ENCODE results near the gene MAGI1.
"Not testable (repeated sequence)": the region's sequence is repeated elsewhere in the genome, so short reads cannot be mapped to it uniquely, and the experiment has no call there.

Gene MAGI1

GRCh38 chr3:66039590-66039887 is 821 bp upstream of the MAGI1 start:
- no peak for DNase-seq (ENCODE audit: low read depth in 3 of 3)

- DNase-seq (ENCODE audit: low read depth in 3 of 3), result no peak
These were observed 363 bp downstream of the MAGI1 start for GRCh38 chr3:66038384-66038725.

- DNase-seq (ENCODE audit: low read depth in 3 of 3), result no peak
These were observed 740 bp downstream of the MAGI1 start for GRCh38 chr3:66037986-66038369.

- DNase-seq (ENCODE audit: low read depth in 3 of 3), result no peak
These were observed 1.3 kb downstream of the MAGI1 start for GRCh38 chr3:66037330-66037985.

GRCh38 chr3:66036586-66037148 is 2.1 kb downstream of the MAGI1 start:
- no peak for DNase-seq (ENCODE audit: low read depth in 3 of 3)

- no peak for DNase-seq (ENCODE audit: low read depth in 3 of 3)
These were observed 2.8 kb downstream of the MAGI1 start for GRCh38 chr3:66035763-66036477.

- DNase-seq (ENCODE audit: low read depth in 3 of 3), result no peak
These were observed 5.2 kb downstream of the MAGI1 start for GRCh38 chr3:66033241-66034138.

- no peak for DNase-seq (ENCODE audit: low read depth in 3 of 3)
These were observed 7.5 kb downstream of the MAGI1 start for GRCh38 chr3:66031102-66031698.

- DNase-seq (ENCODE audit: low read depth in 3 of 3), result no peak
These were observed 9.3 kb downstream of the MAGI1 start for GRCh38 chr3:66029443-66029842.

GRCh38 chr3:66029014-66029413 is 9.7 kb downstream of the MAGI1 start:
- DNase-seq (ENCODE audit: low read depth in 3 of 3), result no peak

GRCh38 chr3:66028457-66028856 is 10.3 kb downstream of the MAGI1 start:
- DNase-seq (ENCODE audit: low read depth in 3 of 3), result no peak

GRCh38 chr3:66027099-66027498 is 11.6 kb downstream of the MAGI1 start:
- DNase-seq (ENCODE audit: low read depth in 3 of 3), result not testable (repeated sequence)

GRCh38 chr3:66023738-66024385 is 14.9 kb downstream of the MAGI1 start:
- no peak for DNase-seq (ENCODE audit: low read depth in 3 of 3)

- DNase-seq (ENCODE audit: low read depth in 3 of 3), result no peak
These were observed 15.5 kb downstream of the MAGI1 start for GRCh38 chr3:66023229-66023628.

- no peak for DNase-seq (ENCODE audit: low read depth in 3 of 3)
These were observed 17.0 kb downstream of the MAGI1 start for GRCh38 chr3:66021731-66022131.

- no peak for DNase-seq (ENCODE audit: low read depth in 3 of 3)
These were observed 18.8 kb downstream of the MAGI1 start for GRCh38 chr3:66019896-66020295.

GRCh38 chr3:66018057-66019033 is 20.4 kb downstream of the MAGI1 start:
- no peak for DNase-seq (ENCODE audit: low read depth in 3 of 3)

GRCh38 chr3:66017591-66017990 is 21.1 kb downstream of the MAGI1 start:
- no peak for DNase-seq (ENCODE audit: low read depth in 3 of 3)

- DNase-seq (ENCODE audit: low read depth in 3 of 3), result no peak
These were observed 21.6 kb downstream of the MAGI1 start for GRCh38 chr3:66017084-66017483.

GRCh38 chr3:66015841-66016240 is 22.9 kb downstream of the MAGI1 start:
- no peak for DNase-seq (ENCODE audit: low read depth in 3 of 3)
